GM15510 (cell line): Measurements from ENCODE around the gene POM121L12.

ENCODE experiments used
- POLR2A ChIP-seq: IDR thresholded peaks from 3 replicates; pipeline ENCODE4 v1.6.1; 2011; ENCODE audit warnings: borderline replicate concordance; ENCODE audit not compliant: insufficient read length; ENCODE audit errors: extremely low read depth

Gene POM121L12

GRCh38 chr7:53035499-53036412 lies at the start of gene POM121L12:
Gene POM121L12, plus strand, starts transcription at chr7:53035633. Its CDS starts 39 bp downstream, at chr7:53035672.
- no peak for TF ChIP-seq POLR2A

- TF ChIP-seq POLR2A: no peak
These were observed 43.4 kb upstream of the POM121L12 start for GRCh38 chr7:52992001-52992400.

DNA sequence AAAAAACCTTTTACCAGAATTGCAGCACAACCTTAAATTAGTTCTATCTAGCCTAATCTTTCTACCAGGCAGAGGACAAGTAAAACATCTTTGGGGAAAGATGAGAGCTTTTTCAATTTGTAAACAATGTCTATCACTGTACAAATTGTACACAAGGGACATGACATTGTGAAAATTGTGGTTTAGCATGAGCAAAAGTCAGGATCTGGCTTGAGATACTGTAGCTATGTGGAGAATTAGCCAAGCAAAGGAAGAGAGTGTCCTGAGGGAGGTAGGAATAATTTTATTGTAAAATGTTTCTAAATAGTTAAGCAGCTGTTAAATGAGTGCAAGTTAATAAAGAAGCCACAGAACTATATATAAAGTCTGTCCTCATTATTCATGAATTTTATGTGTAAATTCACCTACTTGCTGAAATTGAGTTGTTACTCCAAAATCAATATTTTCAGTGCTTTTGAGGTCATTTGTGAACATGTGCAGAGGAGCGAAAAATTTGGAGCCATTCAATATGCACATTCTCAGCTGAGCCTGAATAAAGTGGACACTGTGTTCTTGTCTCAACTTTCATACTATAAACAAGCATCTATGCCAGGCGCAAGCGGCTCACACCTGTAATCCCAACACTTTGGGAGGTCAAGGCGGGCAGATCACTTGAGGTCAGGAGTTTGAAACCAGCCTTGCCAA lies 42.8 kb upstream of the POM121L12 start:
- no peak for TF ChIP-seq POLR2A

GRCh38 chr7:52995676-52996075 lies 39.8 kb upstream of the POM121L12 start:
- no peak for TF ChIP-seq POLR2A

GRCh38 chr7:53001221-53001620 lies 34.2 kb upstream of the POM121L12 start:
- no peak for TF ChIP-seq POLR2A

DNA sequence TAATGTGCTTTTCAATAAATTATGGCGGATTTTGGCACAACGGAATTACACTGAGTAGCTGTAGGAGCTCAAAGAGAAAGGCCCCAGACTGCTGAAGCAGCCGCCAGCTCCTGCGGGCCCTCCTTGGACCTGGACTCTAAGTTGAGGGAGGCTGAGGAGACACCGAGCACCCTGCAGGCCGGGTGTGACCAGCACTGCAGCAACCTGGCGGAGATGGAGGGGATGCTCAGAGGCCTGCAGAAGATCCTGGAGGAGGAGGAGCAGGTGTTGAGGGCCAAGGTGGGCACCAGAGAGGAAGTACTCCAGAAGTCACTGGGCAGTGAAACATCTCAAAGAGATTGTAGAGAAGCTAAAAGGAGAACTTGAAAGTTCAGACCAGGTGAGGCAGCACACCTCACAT lies 33.0 kb upstream of the POM121L12 start:
- TF ChIP-seq POLR2A: no peak

GRCh38 chr7:53003653-53004445 lies 31.6 kb upstream of the POM121L12 start:
- TF ChIP-seq POLR2A: no peak

- no peak for TF ChIP-seq POLR2A
These were observed 21.5 kb upstream of the POM121L12 start for GRCh38 chr7:53013925-53014324.

GRCh38 chr7:53015463-53015862 lies 20.0 kb upstream of the POM121L12 start:
- no peak for TF ChIP-seq POLR2A

DNA sequence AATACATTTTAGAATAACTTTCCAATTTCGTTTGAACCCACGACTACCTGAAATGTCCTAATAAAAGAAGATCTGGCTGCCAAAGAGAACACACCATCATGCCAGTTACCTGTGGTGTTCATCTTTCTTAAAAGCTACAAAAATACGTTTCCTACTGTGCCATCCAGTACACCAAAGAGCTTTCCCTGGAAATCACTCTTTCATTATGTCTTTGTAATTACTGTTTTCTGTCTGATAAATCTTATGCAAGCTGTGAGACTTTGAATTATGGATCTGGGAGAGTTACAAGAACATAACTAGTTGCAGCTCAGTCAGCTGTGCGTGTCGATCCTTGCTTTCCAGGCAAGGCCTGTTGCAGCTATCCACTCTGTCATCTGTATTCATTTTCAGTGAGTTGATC lies 12.5 kb upstream of the POM121L12 start:
- no peak for TF ChIP-seq POLR2A

GRCh38 chr7:53048638-53049037 lies 13.2 kb downstream of the POM121L12 start:
- no peak for TF ChIP-seq POLR2A

- TF ChIP-seq POLR2A: no peak
These were observed 15.0 kb downstream of the POM121L12 start for GRCh38 chr7:53050433-53050832.

GRCh38 chr7:53059591-53059990 lies 24.2 kb downstream of the POM121L12 start:
- TF ChIP-seq POLR2A: no peak

- no peak for TF ChIP-seq POLR2A
These were observed 24.6 kb downstream of the POM121L12 start for GRCh38 chr7:53060066-53060465.

- TF ChIP-seq POLR2A: no peak
These were observed 27.4 kb downstream of the POM121L12 start for GRCh38 chr7:53062796-53063195.
